ENCODE results near the gene HSF5. TPM values are rescaled to one million over a fixed set of nuclear protein-coding genes. Genes with fewer than 3 reads are reported as not detected.

The HSF5 gene
- total RNA-seq, 2 experiments from 2014 or later = 0.22 TPM; not detected in 1

DNA sequence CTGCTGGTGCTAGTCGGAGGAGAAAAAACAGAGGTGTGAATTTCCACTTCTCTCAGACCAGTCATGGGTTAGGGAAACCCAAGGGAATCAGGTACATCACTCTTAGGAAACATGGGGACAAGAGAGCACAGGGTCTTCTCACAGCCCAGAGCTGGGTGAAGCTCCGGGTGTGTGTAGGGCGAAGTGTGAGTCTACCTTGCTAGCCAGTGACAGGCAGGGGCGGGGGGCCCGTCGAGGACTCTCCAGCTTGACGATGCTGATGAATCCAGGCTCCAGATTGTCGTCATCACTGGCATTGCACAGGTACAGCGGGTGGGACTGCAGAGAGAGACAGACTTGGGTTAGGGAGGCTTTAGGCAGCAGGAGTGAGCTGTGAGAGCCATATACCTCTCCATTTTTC is 117.5 kb downstream of the HSF5 start:
- no peak overlapping the region for H3K4me3 ChIP-seq (ENCODE audit: low read depth, low read length, poor library complexity, severe bottlenecking)
- no peaks in the 10 kb centered on the region for H4K20me1 ChIP-seq (ENCODE audit: insufficient read depth, low read length)
- H3K79me2 ChIP-seq (ENCODE audit: insufficient read depth, low read depth, low read length) = no peaks in the 10 kb centered on the region
- no peak overlapping the region for H3K27ac ChIP-seq (ENCODE audit: low read depth, low read length, poor library complexity, severe bottlenecking)
- no peak overlapping the region for H2AFZ ChIP-seq (ENCODE audit: low read length)
- BruUV-seq (replicated peaks) = no TSS peak
- TF ChIP-seq CTCF (conservative IDR thresholded peaks at IDR 0.05; ENCODE audit: low read length) (no peak), EZH2phosphoT487 (IDR thresholded peaks at IDR 0.05; ENCODE audit: borderline replicate concordance, low read depth, low read length) (no peak)
- no peaks in the 10 kb centered on the region for H3K9me3 ChIP-seq (ENCODE audit: low read length)
- intact Hi-C loops (cut with micrococcal nuclease; ENCODE audit: unreplicated experiment) = no loop called here
- ChIA-PET CTCF (ENCODE audit: unreplicated experiment) (interaction anchor here (0.6 kb wide), 1 partner anchor 11 kb away, joined by 3 read pairs; no protein-coding TSS in a partner anchor), POLR2A (no interaction called here)
- no peaks in the 10 kb centered on the region for H3K36me3 ChIP-seq (ENCODE audit: insufficient read depth, low read length)
- peaks cover 39% of the 10 kb centered on the region for H3K4me1 ChIP-seq (ENCODE audit: insufficient read depth, low read length, poor library complexity, severe bottlenecking)
- no peak for DNase-seq (ENCODE audit: low spot score)
- H3K4me2 ChIP-seq (ENCODE audit: low read length) = no peak overlapping the region
- H3K9me2 ChIP-seq (ENCODE audit: insufficient read depth, low read length) = no peaks in the 10 kb centered on the region

DNA sequence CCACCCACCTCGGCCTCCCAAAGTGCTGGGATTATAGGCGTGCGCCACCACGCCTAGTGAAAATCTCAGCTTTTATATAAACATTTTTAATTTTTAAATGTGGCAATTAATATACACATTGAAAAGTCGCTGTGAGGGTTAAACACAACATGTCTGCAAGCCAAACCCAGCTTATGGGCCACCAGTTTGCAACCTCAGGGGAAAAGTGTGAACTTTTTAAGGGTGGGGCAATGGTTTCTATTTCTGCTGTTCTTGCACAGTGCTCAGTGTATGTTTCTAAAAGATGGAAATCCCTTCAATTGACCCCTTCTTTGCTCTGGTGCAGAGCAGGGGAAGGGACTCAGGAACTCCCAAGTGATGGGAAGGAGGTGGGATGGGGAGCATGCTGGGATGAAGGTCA is 117.9 kb downstream of the HSF5 start:
- intact Hi-C loops (cut with micrococcal nuclease; ENCODE audit: unreplicated experiment) = no loop called here
- Histone ChIP-seq H3K4me3 (ENCODE audit: low read depth, low read length, poor library complexity, severe bottlenecking) (no peak overlapping the region), H2AFZ (ENCODE audit: low read length) (no peak overlapping the region), H4K20me1 (ENCODE audit: insufficient read depth, low read length) (no peaks in the 10 kb centered on the region), H3K79me2 (ENCODE audit: insufficient read depth, low read depth, low read length) (no peaks in the 10 kb centered on the region), H3K4me1 (ENCODE audit: insufficient read depth, low read length, poor library complexity, severe bottlenecking) (peaks cover 43% of the 10 kb centered on the region), H3K27ac (ENCODE audit: low read depth, low read length, poor library complexity, severe bottlenecking) (no peak overlapping the region), H3K9me2 (ENCODE audit: insufficient read depth, low read length) (no peaks in the 10 kb centered on the region), H3K4me2 (ENCODE audit: low read length) (no peak overlapping the region), H3K36me3 (ENCODE audit: insufficient read depth, low read length) (no peaks in the 10 kb centered on the region), H3K9me3 (ENCODE audit: low read length) (no peaks in the 10 kb centered on the region)
- ChIA-PET CTCF (ENCODE audit: unreplicated experiment) (interaction anchor here (1.8 kb wide), 1 partner anchor 18 kb away, joined by 6 read pairs; no protein-coding TSS in a partner anchor), POLR2A (interaction anchor here (0.8 to 1.4 kb wide), 3 partner anchors 11 to 47 kb away, joined by 3 to 5 read pairs (median 3); partner anchors contain the start of gene RNF43)
- DNase-seq (ENCODE audit: low spot score) = no peak
- TF ChIP-seq EZH2phosphoT487 (IDR thresholded peaks at IDR 0.05; ENCODE audit: borderline replicate concordance, low read depth, low read length) = no peak
- no TSS peak for BruUV-seq (replicated peaks)

Other genes starting within 250 kb of the HSF5 start
- not detected in 2 replicates for gene LPO, start 249.8 kb downstream of the HSF5 start, total RNA-seq (2014; rRNA removed; shearing (Covaris generic))
- gene LPO, start 249.8 kb downstream of the HSF5 start, total RNA-seq (2022) = not detected in 2 replicates
- gene MPO, start 207.5 kb downstream of the HSF5 start, total RNA-seq (2014; rRNA removed; shearing (Covaris generic)) = not detected in 2 replicates
- gene MPO, start 207.5 kb downstream of the HSF5 start, total RNA-seq (2022) = not detected in 2 replicates
- 24.0 TPM in 2 replicates for gene TSPOAP1, start 159.6 kb downstream of the HSF5 start, total RNA-seq (2014; rRNA removed; shearing (Covaris generic))
- gene TSPOAP1, start 159.6 kb downstream of the HSF5 start, total RNA-seq (2022) = 50.6 and 54.4 TPM in 2 replicates
- gene SUPT4H1, start 136.2 kb downstream of the HSF5 start, total RNA-seq (2014; rRNA removed; shearing (Covaris generic)) = 41.1 and 56.5 TPM in 2 replicates
- gene SUPT4H1, start 136.2 kb downstream of the HSF5 start, total RNA-seq (2022) = 65.5 and 78.4 TPM in 2 replicates
- gene RNF43, start 70.9 kb downstream of the HSF5 start, total RNA-seq (2014; rRNA removed; shearing (Covaris generic)) = 0.19 and 0.39 TPM in 2 replicates
- 0.50 and 0.80 TPM in 2 replicates for gene RNF43, start 70.9 kb downstream of the HSF5 start, total RNA-seq (2022)
- 37.0 and 37.8 TPM in 2 replicates for gene MTMR4, start 26.2 kb upstream of the HSF5 start, total RNA-seq (2014; rRNA removed; shearing (Covaris generic))
- 51.0 and 61.1 TPM in 2 replicates for gene MTMR4, start 26.2 kb upstream of the HSF5 start, total RNA-seq (2022)
- gene TEX14, start 203.6 kb upstream of the HSF5 start, total RNA-seq (2014; rRNA removed; shearing (Covaris generic)) = 0.69 and 0.75 TPM in 2 replicates
- gene TEX14, start 203.6 kb upstream of the HSF5 start, total RNA-seq (2022) = 1.3 and 2.3 TPM in 2 replicates
- gene RAD51C, start 204.2 kb upstream of the HSF5 start, total RNA-seq (2014; rRNA removed; shearing (Covaris generic)) = 51.0 and 69.1 TPM in 2 replicates
- 96.0 and 118 TPM in 2 replicates for gene RAD51C, start 204.2 kb upstream of the HSF5 start, total RNA-seq (2022)